HG03039 (cell line): ENCODE measurements around the gene PRR23C.
"Not testable (repeated sequence)": the region's sequence is repeated elsewhere in the genome, so short reads cannot be mapped to it uniquely, and the experiment has no call there.

Experiments
- ATAC-seq: cut with Tn5 transposase; IDR thresholded peaks from one replicate; pipeline ENCODE4 v1.9.1; 2021; ENCODE audit warnings: mild to moderate bottlenecking, moderate library complexity; ENCODE audit not compliant: unreplicated experiment

Gene PRR23C

GRCh38 chr3:139044366-139045210 lies at the start of gene PRR23C:
TSS of gene PRR23C (minus strand) at chr3:139044892. CDS start at chr3:139044620, 272 bp downstream.
- ATAC-seq, result no peak

- no peak for ATAC-seq
Observed at GRCh38 chr3:139093840-139094239, 49.1 kb upstream of the PRR23C start.

GRCh38 chr3:139088462-139089324 lies 44.0 kb upstream of the PRR23C start:
- no peak for ATAC-seq

GRCh38 chr3:139087621-139088020 lies 42.9 kb upstream of the PRR23C start:
- ATAC-seq, result no peak

GRCh38 chr3:139084176-139084575 lies 39.5 kb upstream of the PRR23C start:
- ATAC-seq, result no peak

GRCh38 chr3:139074565-139075115 lies 29.9 kb upstream of the PRR23C start:
- no peak for ATAC-seq

GRCh38 chr3:139062918-139063317 lies 18.2 kb upstream of the PRR23C start:
- no peak for ATAC-seq

- no peak for ATAC-seq
Observed at GRCh38 chr3:139052802-139053600, 8.3 kb upstream of the PRR23C start.

GRCh38 chr3:139043554-139044365 lies 932 bp downstream of the PRR23C start:
- no peak for ATAC-seq

GRCh38 chr3:139037478-139037877 lies 7.2 kb downstream of the PRR23C start:
- no peak for ATAC-seq

GRCh38 chr3:139032326-139033002 lies 12.2 kb downstream of the PRR23C start:
- ATAC-seq, result no peak

GRCh38 chr3:139030576-139030975 lies 14.1 kb downstream of the PRR23C start:
- ATAC-seq, result not testable (repeated sequence)

GRCh38 chr3:139024968-139025367 lies 19.7 kb downstream of the PRR23C start:
- no peak for ATAC-seq

GRCh38 chr3:139020868-139021234 lies 23.8 kb downstream of the PRR23C start, which contains the start of gene PRR23B:
TSS of gene PRR23B (minus strand) at chr3:139020926. CDS start at chr3:139020661, 265 bp downstream.
- no peak for ATAC-seq

- no peak for ATAC-seq
Observed at GRCh38 chr3:139020036-139020867, 24.4 kb downstream of the PRR23C start.

- ATAC-seq, result no peak
Observed at GRCh38 chr3:139016430-139017048, 28.2 kb downstream of the PRR23C start.

- ATAC-seq, result no peak
Observed at GRCh38 chr3:139006051-139006716, 38.5 kb downstream of the PRR23C start, which contains the start of gene PRR23A. TSS of gene PRR23A (minus strand) at chr3:139006268. CDS start at chr3:139006268, 0 bp downstream.
